Measurements from ENCODE around the gene ZC2HC1C. TPM values are rescaled to one million over a fixed set of nuclear protein-coding genes. Genes with fewer than 3 reads are reported as not detected.

The ZC2HC1C gene
- total and polyA plus RNA-seq, 2 of the 13 experiments (the other 11 are each of a cell fraction or from before 2014, with no cell fraction given): 3.3 to 3.5 TPM

DNA sequence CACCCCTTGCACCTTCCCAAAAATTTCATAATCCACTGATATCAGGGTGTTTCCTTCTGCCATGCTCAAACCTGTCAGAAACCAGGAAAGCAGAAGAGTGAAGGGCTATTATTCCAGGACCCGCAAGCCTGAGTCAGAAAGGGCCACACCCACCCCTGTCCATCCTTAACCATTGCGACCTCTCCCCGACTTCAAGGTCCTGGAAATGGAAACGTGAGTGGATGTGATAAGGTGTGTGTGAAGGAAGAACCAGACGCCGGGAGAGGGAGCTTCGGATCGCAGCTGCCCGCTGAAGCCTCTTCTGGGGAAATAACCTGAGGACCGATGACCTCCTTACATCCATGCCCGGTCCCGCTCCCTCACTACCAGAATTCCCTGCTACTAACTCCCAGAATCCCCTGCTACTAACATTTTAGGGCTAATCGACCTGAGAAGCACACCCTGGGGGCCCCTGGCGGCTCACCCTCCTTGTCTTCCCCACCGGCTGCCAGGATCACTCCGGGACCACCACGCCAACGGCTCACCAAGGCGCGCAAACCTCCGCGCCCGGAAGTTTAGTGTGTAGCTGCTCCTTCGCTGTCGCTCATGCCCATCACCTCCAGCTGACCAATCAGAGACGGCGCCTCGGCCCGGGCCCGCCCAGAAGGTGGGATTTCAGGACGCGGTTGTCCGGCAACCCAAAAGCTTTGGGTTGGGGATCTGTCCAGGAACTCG, 5.8 kb upstream of the ZC2HC1C start, which contains the start of gene ACYP1 (continued):
- TF ChIP-seq, protein P1, sequence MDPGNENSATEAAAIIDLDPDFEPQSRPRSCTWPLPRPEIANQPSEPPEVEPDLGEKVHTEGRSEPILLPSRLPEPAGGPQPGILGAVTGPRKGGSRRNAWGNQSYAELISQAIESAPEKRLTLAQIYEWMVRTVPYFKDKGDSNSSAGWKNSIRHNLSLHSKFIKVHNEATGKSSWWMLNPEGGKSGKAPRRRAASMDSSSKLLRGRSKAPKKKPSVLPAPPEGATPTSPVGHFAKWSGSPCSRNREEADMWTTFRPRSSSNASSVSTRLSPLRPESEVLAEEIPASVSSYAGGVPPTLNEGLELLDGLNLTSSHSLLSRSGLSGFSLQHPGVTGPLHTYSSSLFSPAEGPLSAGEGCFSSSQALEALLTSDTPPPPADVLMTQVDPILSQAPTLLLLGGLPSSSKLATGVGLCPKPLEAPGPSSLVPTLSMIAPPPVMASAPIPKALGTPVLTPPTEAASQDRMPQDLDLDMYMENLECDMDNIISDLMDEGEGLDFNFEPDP (CRISPR knock-in tag; conservative IDR thresholded peaks at IDR 0.05): no peak
- no peak for TF ChIP-seq TEAD2 (CRISPR knock-in tag; IDR thresholded peaks at IDR 0.05)
- no peak for TF ChIP-seq ZNF776 (CRISPR knock-in tag; IDR thresholded peaks at IDR 0.05)
- peak; percentile 54; the same call in 1 of the 2 replicates for TF ChIP-seq CREM (IDR thresholded peaks at IDR 0.05)
- no peak for TF ChIP-seq CREM (CRISPR knock-in tag; IDR thresholded peaks at IDR 0.05)
- TF ChIP-seq ZNF496 (CRISPR knock-in tag; IDR thresholded peaks at IDR 0.05; ENCODE audit: insufficient replicate concordance): no peak
- no peak for TF ChIP-seq SRSF9 (IDR thresholded peaks at IDR 0.05; ENCODE audit: borderline replicate concordance, insufficient read depth, low read depth, low read length, poor library complexity, severe bottlenecking)
- TF ChIP-seq TMF1 (CRISPR knock-in tag; IDR thresholded peaks at IDR 0.05; ENCODE audit: low read depth): no peak
- no peak for TF ChIP-seq PATZ1 (CRISPR knock-in tag; IDR thresholded peaks at IDR 0.05)
- no peak for TF ChIP-seq YY1 (IDR thresholded peaks at IDR 0.05; ENCODE audit: insufficient read depth, insufficient replicate concordance, low read depth, low read length)
- no peak for TF ChIP-seq PAF1 (CRISPR knock-in tag; IDR thresholded peaks at IDR 0.05)
- no peak for TF ChIP-seq ZNF572 (CRISPR knock-in tag; IDR thresholded peaks at IDR 0.05)
- no peak for TF ChIP-seq ZBTB44 (CRISPR knock-in tag; IDR thresholded peaks at IDR 0.05)
- TF ChIP-seq STAG1 (CRISPR knock-in tag; IDR thresholded peaks at IDR 0.05): peak; percentile 13; the same call in 1 of the 2 replicates
- TF ChIP-seq NR0B2 (CRISPR knock-in tag; IDR thresholded peaks at IDR 0.05): no peak
- TF ChIP-seq, protein P2, sequence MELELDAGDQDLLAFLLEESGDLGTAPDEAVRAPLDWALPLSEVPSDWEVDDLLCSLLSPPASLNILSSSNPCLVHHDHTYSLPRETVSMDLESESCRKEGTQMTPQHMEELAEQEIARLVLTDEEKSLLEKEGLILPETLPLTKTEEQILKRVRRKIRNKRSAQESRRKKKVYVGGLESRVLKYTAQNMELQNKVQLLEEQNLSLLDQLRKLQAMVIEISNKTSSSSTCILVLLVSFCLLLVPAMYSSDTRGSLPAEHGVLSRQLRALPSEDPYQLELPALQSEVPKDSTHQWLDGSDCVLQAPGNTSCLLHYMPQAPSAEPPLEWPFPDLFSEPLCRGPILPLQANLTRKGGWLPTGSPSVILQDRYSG (CRISPR knock-in tag; IDR thresholded peaks at IDR 0.05): no peak
- TF ChIP-seq, protein P3, sequence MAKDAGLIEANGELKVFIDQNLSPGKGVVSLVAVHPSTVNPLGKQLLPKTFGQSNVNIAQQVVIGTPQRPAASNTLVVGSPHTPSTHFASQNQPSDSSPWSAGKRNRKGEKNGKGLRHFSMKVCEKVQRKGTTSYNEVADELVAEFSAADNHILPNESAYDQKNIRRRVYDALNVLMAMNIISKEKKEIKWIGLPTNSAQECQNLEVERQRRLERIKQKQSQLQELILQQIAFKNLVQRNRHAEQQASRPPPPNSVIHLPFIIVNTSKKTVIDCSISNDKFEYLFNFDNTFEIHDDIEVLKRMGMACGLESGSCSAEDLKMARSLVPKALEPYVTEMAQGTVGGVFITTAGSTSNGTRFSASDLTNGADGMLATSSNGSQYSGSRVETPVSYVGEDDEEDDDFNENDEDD (CRISPR knock-in tag; IDR thresholded peaks at IDR 0.05; ENCODE audit: borderline replicate concordance): peak; percentile 83; the same call in 1 of the 2 replicates
- no peak for TF ChIP-seq ZNF629 (CRISPR knock-in tag; conservative IDR thresholded peaks at IDR 0.05)
- TF ChIP-seq AGO2 (optimal IDR thresholded peaks at IDR 0.05; ENCODE audit: low read depth, low read length): peak; percentile 52
- TF ChIP-seq KDM5A (IDR thresholded peaks at IDR 0.05; ENCODE audit: borderline replicate concordance, low read length): peak; percentile 69; the same call in 1 of the 2 replicates
- TF ChIP-seq POLR2AphosphoS5 (IDR thresholded peaks at IDR 0.05; ENCODE audit: low read depth, low read length): peak; percentile 64
- TF ChIP-seq ZNF556 (CRISPR knock-in tag; IDR thresholded peaks at IDR 0.05; ENCODE audit: borderline replicate concordance): no peak
